ENCODE data around the gene TDRD12.
"Not testable (repeated sequence)": the region's sequence is repeated elsewhere in the genome, so short reads cannot be mapped to it uniquely, and the experiment has no call there.

TDRD12 gene

GRCh38 chr19:32750441-32751055 lies 31.0 kb downstream of the TDRD12 start:
- DNase-seq = no peak

GRCh38 chr19:32751066-32751465 lies 31.5 kb downstream of the TDRD12 start:
- no peak for DNase-seq

- DNase-seq = no peak
Observed at GRCh38 chr19:32757189-32757588, 37.6 kb downstream of the TDRD12 start.

- not testable (repeated sequence) for DNase-seq
Observed at GRCh38 chr19:32765365-32765764, 45.8 kb downstream of the TDRD12 start.

GRCh38 chr19:32767951-32768679 lies 48.5 kb downstream of the TDRD12 start:
- DNase-seq = no peak

- DNase-seq = no peak
Observed at GRCh38 chr19:32771596-32771995, 52.0 kb downstream of the TDRD12 start.

GRCh38 chr19:32773126-32773525 lies 53.6 kb downstream of the TDRD12 start:
- DNase-seq = no peak

GRCh38 chr19:32779082-32779481 lies 59.5 kb downstream of the TDRD12 start:
- no peak for DNase-seq

GRCh38 chr19:32781280-32781679 lies 61.7 kb downstream of the TDRD12 start:
- DNase-seq = no peak

GRCh38 chr19:32782089-32782488 lies 62.5 kb downstream of the TDRD12 start:
- DNase-seq = not testable (repeated sequence)

GRCh38 chr19:32787161-32787813 lies 67.7 kb downstream of the TDRD12 start:
- DNase-seq = not testable (repeated sequence)

GRCh38 chr19:32787895-32788294 lies 68.3 kb downstream of the TDRD12 start:
- not testable (repeated sequence) for DNase-seq

GRCh38 chr19:32789429-32789828 lies 69.9 kb downstream of the TDRD12 start:
- no peak for DNase-seq

- DNase-seq = no peak
Observed at GRCh38 chr19:32798201-32798600, 78.6 kb downstream of the TDRD12 start.

- DNase-seq = no peak
Observed at GRCh38 chr19:32800191-32800590, 80.6 kb downstream of the TDRD12 start.

- DNase-seq = no peak
Observed at GRCh38 chr19:32800754-32801153, 81.2 kb downstream of the TDRD12 start.

GRCh38 chr19:32802840-32803239 lies 83.3 kb downstream of the TDRD12 start:
- DNase-seq = no peak

GRCh38 chr19:32808236-32808635 lies 88.7 kb downstream of the TDRD12 start:
- DNase-seq = no peak

- DNase-seq = no peak
Observed at GRCh38 chr19:32809254-32809653, 89.7 kb downstream of the TDRD12 start.

- no peak for DNase-seq
Observed at GRCh38 chr19:32809754-32810153, 90.2 kb downstream of the TDRD12 start.

GRCh38 chr19:32810452-32810851 lies 90.9 kb downstream of the TDRD12 start:
- DNase-seq = no peak

- no peak for DNase-seq
Observed at GRCh38 chr19:32811151-32811550, 91.6 kb downstream of the TDRD12 start.

GRCh38 chr19:32812036-32812435 lies 92.5 kb downstream of the TDRD12 start:
- no peak for DNase-seq

GRCh38 chr19:32812571-32812970 lies 93.0 kb downstream of the TDRD12 start:
- DNase-seq = no peak
